Psoas muscle (tissue), 8 donors: ENCODE data around the gene EVC. TPM values are rescaled to one million over a fixed set of nuclear protein-coding genes. Genes with fewer than 3 reads are reported as not detected.

ENCODE experiments used
- ATAC-seq, 4 donors: fragments of 200-7000 bp; cut with Tn5 transposase; one replicate each; pipeline ENCODE4 v1.9.1; 2020; ENCODE audit warnings: moderate library complexity in 3 of 4, mild to moderate bottlenecking in 2 of 4
- DNase-seq, 2 donors: peaks; one replicate each; pipeline ENCODE4 v3.0.0-alpha.2; 2020
- H3K27ac ChIP-seq: fragments of 200-600 bp; one replicate; pipeline ENCODE4 v1.8.0; 2022
- H3K27me3 ChIP-seq, 3 donors: fragments of 200-600 bp in 1 of 3; one replicate each; pipeline versions ENCODE4 v1.6.1 to v1.8.0; 2013 to 2022; ENCODE audit warnings: low read length in 2 of 3, mild to moderate bottlenecking in 2 of 3, moderate library complexity in 1 of 3; ENCODE audit not compliant: insufficient read depth in 3 of 3
- H3K36me3 ChIP-seq, 2 donors: fragments of 200-600 bp in 1 of 2; one replicate each; pipeline versions ENCODE4 v1.6.1 to v1.8.0; 2013 to 2022; ENCODE audit warnings: low read depth in 1 of 2, mild to moderate bottlenecking in 1 of 2, moderate library complexity in 1 of 2; ENCODE audit not compliant: insufficient read depth in 1 of 2
- H3K4me1 ChIP-seq: fragments of 200-600 bp; one replicate; pipeline ENCODE4 v1.8.0; 2022
- H3K4me3 ChIP-seq: fragments of 200-600 bp; one replicate; pipeline ENCODE4 v1.8.0; 2022; ENCODE audit warnings: mild to moderate bottlenecking
- H3K9me3 ChIP-seq: fragments of 200-600 bp; one replicate; pipeline ENCODE4 v1.8.0; 2022
- WGBS, 3 donors: extraction: QIAGEN DNeasy Blood & Tissue Kit; methylation state at CpG; one replicate each; pipeline versions ENCODE4 v1.1.6 to v1.1.7; 2013; 5-methylcytosine and 5-hydroxymethylcytosine counted together
- intact Hi-C, 2 donors: fragments of 100-400 bp; cut with DNase I; formaldehyde crosslinking; loops; one replicate each; pipeline versions ENCODE4 v1.11.0 to v1.14.2; 2022
- polyA plus RNA-seq, 3 donors: library from polyadenylated mRNA; stranded (reverse); fragments of 200-250 nt; gene quantifications; one replicate each; pipeline ENCODE4 v1.2.3, GENCODE V29; 2013
- total RNA-seq, 4 donors: library from RNA; stranded (reverse); fragmentation: NEBNext Ultra II Directional in 2 of 4; extraction: Animal tissue kit (Norgen Biotek cat#: 25700) in 2 of 4; gene quantifications; one replicate each; pipeline versions ENCODE4 v1.2.1 to v1.2.4, GENCODE V29; 2021 to 2023
- TF ChIP-seq, protein P1 (sequence below): fragments of 200-600 bp; IDR thresholded peaks from one replicate; pipeline ENCODE4 v1.8.0; 2022; ENCODE audit warnings: antibody characterized with exemption
- donor health status: healthy with polysubstance abuse.
- donor health status: DM: no; HTN: no; CAD: no; lungs with moderate emphysema.
- donor health status: Bipolar disorder and iron deficiency.
- donor health status: healthy.
- donor health status: DM: yes; HTN: yes; CAD: no.
- donor health status: DM: no; HTN: no; CAD: no.
- donor health status: DM: no; HTN: no; CAD: no.
- donor health status: DM: yes; HTN: yes; CAD: no.

Gene EVC
- total and polyA plus RNA-seq, 7 donors, result 0.56 to 3.8 (median 1.5) TPM

DNA sequence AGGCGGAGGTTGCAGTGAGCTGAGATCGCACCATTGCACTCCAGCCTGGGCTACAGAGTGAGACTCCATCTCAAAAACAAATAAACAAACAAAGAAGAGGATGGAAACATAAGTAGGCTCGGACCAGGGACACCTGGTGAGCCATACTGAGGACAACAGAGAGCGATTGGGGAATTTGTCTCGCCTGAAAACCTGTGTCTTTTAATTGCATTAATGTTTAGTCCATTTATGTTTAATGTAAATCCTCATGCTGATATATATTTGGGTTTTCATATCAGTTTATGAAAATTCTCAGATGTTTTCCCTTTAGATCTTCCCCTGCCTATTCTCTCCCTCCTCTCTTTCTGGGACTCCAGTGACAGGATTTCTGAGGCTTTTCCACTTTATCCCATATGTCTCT lies 84.6 kb downstream of the EVC start:
- H3K4me3 ChIP-seq, result no peak overlapping the region
- H3K9me3 ChIP-seq, result no peaks in the 10 kb centered on the region
- no peak overlapping the region for H3K27ac ChIP-seq
- no peaks in the 10 kb centered on the region for H3K27me3 ChIP-seq
- ATAC-seq (no peak), DNase-seq (no peak)
- no peaks in the 10 kb centered on the region for H3K4me1 ChIP-seq
- 95 to 98% (median 97%) methylated on average over 5 of the region's 5 CpGs for WGBS, 3 donors
- TF ChIP-seq, protein P1, sequence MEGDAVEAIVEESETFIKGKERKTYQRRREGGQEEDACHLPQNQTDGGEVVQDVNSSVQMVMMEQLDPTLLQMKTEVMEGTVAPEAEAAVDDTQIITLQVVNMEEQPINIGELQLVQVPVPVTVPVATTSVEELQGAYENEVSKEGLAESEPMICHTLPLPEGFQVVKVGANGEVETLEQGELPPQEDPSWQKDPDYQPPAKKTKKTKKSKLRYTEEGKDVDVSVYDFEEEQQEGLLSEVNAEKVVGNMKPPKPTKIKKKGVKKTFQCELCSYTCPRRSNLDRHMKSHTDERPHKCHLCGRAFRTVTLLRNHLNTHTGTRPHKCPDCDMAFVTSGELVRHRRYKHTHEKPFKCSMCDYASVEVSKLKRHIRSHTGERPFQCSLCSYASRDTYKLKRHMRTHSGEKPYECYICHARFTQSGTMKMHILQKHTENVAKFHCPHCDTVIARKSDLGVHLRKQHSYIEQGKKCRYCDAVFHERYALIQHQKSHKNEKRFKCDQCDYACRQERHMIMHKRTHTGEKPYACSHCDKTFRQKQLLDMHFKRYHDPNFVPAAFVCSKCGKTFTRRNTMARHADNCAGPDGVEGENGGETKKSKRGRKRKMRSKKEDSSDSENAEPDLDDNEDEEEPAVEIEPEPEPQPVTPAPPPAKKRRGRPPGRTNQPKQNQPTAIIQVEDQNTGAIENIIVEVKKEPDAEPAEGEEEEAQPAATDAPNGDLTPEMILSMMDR, result no peak
- intact Hi-C loops, result no loop called here
- peaks cover 0 to 4% of the 10 kb centered on the region in 2 donors for H3K36me3 ChIP-seq

DNA sequence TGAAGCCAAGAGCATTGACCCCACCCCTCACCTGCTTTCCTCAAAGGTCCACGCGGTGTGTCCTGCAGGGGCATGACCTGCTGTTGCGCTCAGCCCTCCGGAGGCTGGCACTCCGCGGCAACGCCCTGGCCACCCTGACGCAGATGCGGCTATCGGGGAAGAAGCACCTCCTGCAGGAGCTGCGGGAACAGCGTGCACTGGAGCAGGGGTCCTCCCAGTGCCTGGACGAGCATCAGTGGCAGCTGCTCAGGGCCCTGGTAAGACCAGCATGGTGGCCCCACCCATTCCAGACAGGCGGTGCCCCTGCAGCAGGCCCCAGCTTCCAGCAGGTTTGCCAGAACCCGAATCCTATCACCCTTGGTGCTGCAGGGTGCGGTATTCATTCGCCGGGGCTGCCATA lies 86.0 kb downstream of the EVC start:
- ATAC-seq (no peak), DNase-seq (no peak)
- Histone ChIP-seq H3K4me3 (no peak overlapping the region), H3K9me3 (no peaks in the 10 kb centered on the region), H3K27ac (no peak overlapping the region), H3K4me1 (no peaks in the 10 kb centered on the region), H3K36me3 (peaks cover 0 to 8% of the 10 kb centered on the region in 2 donors), H3K27me3 (no peaks in the 10 kb centered on the region)
- TF ChIP-seq, protein P1, result no peak
- intact Hi-C loops, result no loop called here
- WGBS, 3 donors, result 93 to 95% (median 94%) methylated on average over 18 of the region's 18 CpGs

DNA sequence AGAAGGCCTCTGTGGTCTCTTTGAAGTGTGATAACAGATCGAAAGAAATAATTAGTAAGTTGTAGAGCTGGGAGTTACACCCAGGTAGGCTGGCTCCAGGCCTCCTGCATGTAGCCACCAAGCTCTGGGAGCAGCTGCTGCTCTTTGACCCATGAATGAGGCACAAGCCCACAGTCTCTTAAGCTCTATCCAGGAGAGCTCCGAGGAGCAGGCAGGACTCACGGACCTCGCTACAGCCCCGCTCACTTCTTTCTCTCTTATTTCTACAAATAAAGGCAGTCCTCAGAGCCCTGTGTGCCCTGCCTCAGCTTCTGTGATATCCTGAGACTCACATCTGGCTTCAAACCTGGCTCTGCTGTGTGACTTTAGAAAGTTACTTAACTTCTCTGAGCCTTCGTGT lies 86.9 kb downstream of the EVC start:
- ATAC-seq (no peak), DNase-seq (no peak)
- H3K27ac ChIP-seq, result no peak overlapping the region
- H3K4me1 ChIP-seq, result no peaks in the 10 kb centered on the region
- peaks cover 0 to 8% of the 10 kb centered on the region in 2 donors for H3K36me3 ChIP-seq
- intact Hi-C loops, result no loop called here
- TF ChIP-seq, protein P1, result no peak
- no peaks in the 10 kb centered on the region for H3K27me3 ChIP-seq
- WGBS, 3 donors, result 93 to 96% (median 95%) methylated on average over 6 of the region's 6 CpGs
- no peaks in the 10 kb centered on the region for H3K9me3 ChIP-seq
- no peak overlapping the region for H3K4me3 ChIP-seq

GRCh38 chr4:5798462-5798861 lies 87.5 kb downstream of the EVC start:
- WGBS, 3 donors, result 60 to 73% (median 65%) methylated on average over 11 of the region's 11 CpGs
- TF ChIP-seq, protein P1, result no peak
- intact Hi-C loops, result no loop called here

DNA sequence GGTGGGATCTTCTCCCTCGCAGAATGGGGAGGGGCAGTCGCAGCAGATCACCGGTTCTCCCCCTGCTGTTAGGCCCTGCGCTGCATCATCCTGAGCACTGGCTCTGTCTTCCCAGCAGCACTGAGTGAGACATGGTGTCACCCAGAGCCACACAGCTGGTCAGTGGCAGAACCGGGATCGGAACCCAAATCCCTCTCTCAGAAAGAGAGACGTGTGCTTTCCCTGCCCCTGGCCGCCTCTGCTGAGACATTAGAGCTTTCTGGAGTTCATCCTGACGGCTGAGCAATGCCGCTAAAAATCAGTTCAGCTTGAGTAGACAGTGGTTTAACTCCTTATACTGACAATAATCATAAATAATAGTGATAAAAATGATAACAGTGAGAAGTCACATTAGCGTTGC lies 87.9 kb downstream of the EVC start:
- TF ChIP-seq, protein P1, result no peak
- H3K36me3 ChIP-seq, result peaks cover 0 to 8% of the 10 kb centered on the region in 2 donors
- WGBS, 3 donors, result 93 to 94% (median 94%) methylated on average over 11 of the region's 11 CpGs

More at GRCh38 chr4:5798462-5798861, 87.5 kb downstream of the EVC start:
- H3K9me3 ChIP-seq, result no peaks in the 10 kb centered on the region
- H3K36me3 ChIP-seq, result peaks cover 0 to 8% of the 10 kb centered on the region in 2 donors
- H3K4me3 ChIP-seq, result no peak overlapping the region
- H3K27me3 ChIP-seq, result no peaks in the 10 kb centered on the region
- no peaks in the 10 kb centered on the region for H3K4me1 ChIP-seq
- DNase-seq (peak in 1 of 2 donors; percentile 66), ATAC-seq (no peak)
- no peak overlapping the region for H3K27ac ChIP-seq

More for the DNA sequence above, 87.9 kb downstream of the EVC start:
- Histone ChIP-seq H3K27me3 (no peaks in the 10 kb centered on the region), H3K4me3 (no peak overlapping the region), H3K27ac (no peak overlapping the region), H3K4me1 (no peaks in the 10 kb centered on the region), H3K9me3 (no peaks in the 10 kb centered on the region)
- no peak for DNase-seq
- intact Hi-C loops, result no loop called here
- no peak for ATAC-seq
